ENCODE data around the gene RAB43. TPM values are rescaled to one million over a fixed set of nuclear protein-coding genes. Genes with fewer than 3 reads are reported as not detected.

The RAB43 gene
- polyA plus RNA-seq, 1 donor from 2014 or later: 0.57 TPM

DNA sequence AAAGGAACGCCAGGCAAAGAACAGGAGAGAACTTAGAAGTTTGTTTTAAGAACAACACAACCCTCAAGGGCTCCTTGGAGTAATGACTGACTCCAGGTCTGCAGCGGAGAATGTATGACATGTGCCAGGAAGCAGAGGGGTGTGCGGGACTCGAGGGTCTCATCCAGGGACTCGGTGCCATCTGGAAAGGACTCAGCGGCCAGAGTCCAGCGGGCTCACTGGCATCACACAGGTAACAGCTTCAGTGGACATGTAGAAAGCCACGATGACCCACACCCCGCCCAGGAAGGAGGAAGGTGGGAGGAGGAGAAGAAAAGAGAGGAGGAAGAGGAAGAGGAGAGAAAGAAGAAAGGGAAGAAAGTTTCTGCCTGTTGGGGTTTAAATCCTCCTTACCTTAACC lies 39.6 kb downstream of the RAB43 start:
- Histone ChIP-seq H3K4me3 (ENCODE audit: low read length) (no peak overlapping the region), H3F3A (ENCODE audit: insufficient read depth, low read length, poor library complexity, severe bottlenecking) (no peaks in the 10 kb centered on the region), H3K79me2 (replicated peaks; ENCODE audit: insufficient read depth, low read length) (no peaks in the 10 kb centered on the region), H2AFZ (ENCODE audit: low read depth, low read length) (no peak overlapping the region), H3K27me3 (ENCODE audit: insufficient read depth, low read depth, low read length) (no peaks in the 10 kb centered on the region), H4K20me1 (ENCODE audit: insufficient read depth) (no peaks in the 10 kb centered on the region), H3K36me3 (ENCODE audit: insufficient read depth, low read length) (no peaks in the 10 kb centered on the region), H3K27ac (ENCODE audit: low read length) (no peak overlapping the region), H3K9me2 (ENCODE audit: insufficient read depth, low read length) (no peaks in the 10 kb centered on the region), H3K4me2 (ENCODE audit: low read length) (no peak overlapping the region), H3K9ac (ENCODE audit: low read length) (no peak overlapping the region), H3K9me3 (ENCODE audit: low read length) (no peaks in the 10 kb centered on the region)
- no peak for TF ChIP-seq SMC3 (conservative IDR thresholded peaks at IDR 0.05; ENCODE audit: poor library complexity)

- TF ChIP-seq RAD21 (conservative IDR thresholded peaks at IDR 0.05): no peak
- no peak for TF ChIP-seq EZH2 (IDR thresholded peaks at IDR 0.05; ENCODE audit: borderline replicate concordance, insufficient read depth, low read length, poor library complexity, severe bottlenecking)
- no peak for TF ChIP-seq EP300 (conservative IDR thresholded peaks at IDR 0.05; ENCODE audit: poor library complexity, severe bottlenecking)
- TF ChIP-seq POLR2AphosphoS5 (IDR thresholded peaks at IDR 0.05): no peak
- no peak for TF ChIP-seq TAF1 (IDR thresholded peaks at IDR 0.05; ENCODE audit: low read depth)
- TF ChIP-seq, protein P1, sequence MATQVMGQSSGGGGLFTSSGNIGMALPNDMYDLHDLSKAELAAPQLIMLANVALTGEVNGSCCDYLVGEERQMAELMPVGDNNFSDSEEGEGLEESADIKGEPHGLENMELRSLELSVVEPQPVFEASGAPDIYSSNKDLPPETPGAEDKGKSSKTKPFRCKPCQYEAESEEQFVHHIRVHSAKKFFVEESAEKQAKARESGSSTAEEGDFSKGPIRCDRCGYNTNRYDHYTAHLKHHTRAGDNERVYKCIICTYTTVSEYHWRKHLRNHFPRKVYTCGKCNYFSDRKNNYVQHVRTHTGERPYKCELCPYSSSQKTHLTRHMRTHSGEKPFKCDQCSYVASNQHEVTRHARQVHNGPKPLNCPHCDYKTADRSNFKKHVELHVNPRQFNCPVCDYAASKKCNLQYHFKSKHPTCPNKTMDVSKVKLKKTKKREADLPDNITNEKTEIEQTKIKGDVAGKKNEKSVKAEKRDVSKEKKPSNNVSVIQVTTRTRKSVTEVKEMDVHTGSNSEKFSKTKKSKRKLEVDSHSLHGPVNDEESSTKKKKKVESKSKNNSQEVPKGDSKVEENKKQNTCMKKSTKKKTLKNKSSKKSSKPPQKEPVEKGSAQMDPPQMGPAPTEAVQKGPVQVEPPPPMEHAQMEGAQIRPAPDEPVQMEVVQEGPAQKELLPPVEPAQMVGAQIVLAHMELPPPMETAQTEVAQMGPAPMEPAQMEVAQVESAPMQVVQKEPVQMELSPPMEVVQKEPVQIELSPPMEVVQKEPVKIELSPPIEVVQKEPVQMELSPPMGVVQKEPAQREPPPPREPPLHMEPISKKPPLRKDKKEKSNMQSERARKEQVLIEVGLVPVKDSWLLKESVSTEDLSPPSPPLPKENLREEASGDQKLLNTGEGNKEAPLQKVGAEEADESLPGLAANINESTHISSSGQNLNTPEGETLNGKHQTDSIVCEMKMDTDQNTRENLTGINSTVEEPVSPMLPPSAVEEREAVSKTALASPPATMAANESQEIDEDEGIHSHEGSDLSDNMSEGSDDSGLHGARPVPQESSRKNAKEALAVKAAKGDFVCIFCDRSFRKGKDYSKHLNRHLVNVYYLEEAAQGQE (IDR thresholded peaks at IDR 0.05; ENCODE audit: borderline replicate concordance): no peak
- TF ChIP-seq MXI1 (conservative IDR thresholded peaks at IDR 0.05; ENCODE audit: poor library complexity, severe bottlenecking): no peak
- no peak for TF ChIP-seq SMC3 (conservative IDR thresholded peaks at IDR 0.05; ENCODE audit: poor library complexity)
- TF ChIP-seq, protein P2, sequence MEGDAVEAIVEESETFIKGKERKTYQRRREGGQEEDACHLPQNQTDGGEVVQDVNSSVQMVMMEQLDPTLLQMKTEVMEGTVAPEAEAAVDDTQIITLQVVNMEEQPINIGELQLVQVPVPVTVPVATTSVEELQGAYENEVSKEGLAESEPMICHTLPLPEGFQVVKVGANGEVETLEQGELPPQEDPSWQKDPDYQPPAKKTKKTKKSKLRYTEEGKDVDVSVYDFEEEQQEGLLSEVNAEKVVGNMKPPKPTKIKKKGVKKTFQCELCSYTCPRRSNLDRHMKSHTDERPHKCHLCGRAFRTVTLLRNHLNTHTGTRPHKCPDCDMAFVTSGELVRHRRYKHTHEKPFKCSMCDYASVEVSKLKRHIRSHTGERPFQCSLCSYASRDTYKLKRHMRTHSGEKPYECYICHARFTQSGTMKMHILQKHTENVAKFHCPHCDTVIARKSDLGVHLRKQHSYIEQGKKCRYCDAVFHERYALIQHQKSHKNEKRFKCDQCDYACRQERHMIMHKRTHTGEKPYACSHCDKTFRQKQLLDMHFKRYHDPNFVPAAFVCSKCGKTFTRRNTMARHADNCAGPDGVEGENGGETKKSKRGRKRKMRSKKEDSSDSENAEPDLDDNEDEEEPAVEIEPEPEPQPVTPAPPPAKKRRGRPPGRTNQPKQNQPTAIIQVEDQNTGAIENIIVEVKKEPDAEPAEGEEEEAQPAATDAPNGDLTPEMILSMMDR (IDR thresholded peaks at IDR 0.05; ENCODE audit: poor library complexity, severe bottlenecking): no peak
- Histone ChIP-seq H2AFZ (ENCODE audit: low read depth, low read length) (no peak overlapping the region), H3K9ac (ENCODE audit: low read length) (no peak overlapping the region), H3K4me3 (ENCODE audit: low read length) (no peak overlapping the region), H3K9me3 (ENCODE audit: low read length) (no peaks in the 10 kb centered on the region), H4K20me1 (ENCODE audit: insufficient read depth) (no peaks in the 10 kb centered on the region), H3F3A (ENCODE audit: insufficient read depth, low read length, poor library complexity, severe bottlenecking) (no peaks in the 10 kb centered on the region), H3K4me2 (ENCODE audit: low read length) (no peak overlapping the region), H3K36me3 (ENCODE audit: insufficient read depth, low read length) (no peaks in the 10 kb centered on the region), H3K27me3 (ENCODE audit: insufficient read depth, low read depth, low read length) (no peaks in the 10 kb centered on the region), H3K79me2 (replicated peaks; ENCODE audit: insufficient read depth, low read length) (no peaks in the 10 kb centered on the region), H3K27ac (ENCODE audit: low read length) (no peak overlapping the region), H3K9me2 (ENCODE audit: insufficient read depth, low read length) (no peaks in the 10 kb centered on the region)
Observed at GRCh38 chr3:129081503-129081902, 40.1 kb downstream of the RAB43 start.

DNA sequence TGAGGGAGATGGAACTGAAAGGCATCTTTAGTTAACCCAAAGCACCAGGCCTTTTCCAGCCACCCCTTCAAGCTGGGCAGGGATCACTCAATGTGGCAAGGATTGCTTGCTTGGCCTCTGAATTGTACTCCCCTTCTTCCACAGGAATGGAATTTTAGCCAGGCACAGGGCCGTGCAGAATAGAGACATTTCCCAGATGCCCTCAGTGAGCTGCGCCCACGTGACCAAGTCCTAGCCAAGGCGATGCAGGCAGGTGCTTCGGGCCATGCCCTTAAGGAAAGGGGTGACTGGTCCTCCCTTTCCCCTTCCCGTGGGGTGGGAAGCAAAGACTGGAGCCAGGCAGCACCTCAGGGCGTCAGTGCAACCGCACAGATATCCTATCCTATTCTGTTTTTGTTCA lies 43.1 kb downstream of the RAB43 start:
- TF ChIP-seq, protein P1 (IDR thresholded peaks at IDR 0.05; ENCODE audit: borderline replicate concordance): no peak
- no peak for TF ChIP-seq TAF1 (IDR thresholded peaks at IDR 0.05; ENCODE audit: low read depth)
- TF ChIP-seq RAD21 (conservative IDR thresholded peaks at IDR 0.05): no peak
- TF ChIP-seq, protein P2 (IDR thresholded peaks at IDR 0.05; ENCODE audit: poor library complexity, severe bottlenecking): no peak
- no peak for TF ChIP-seq EZH2 (IDR thresholded peaks at IDR 0.05; ENCODE audit: borderline replicate concordance, insufficient read depth, low read length, poor library complexity, severe bottlenecking)
- TF ChIP-seq EP300 (conservative IDR thresholded peaks at IDR 0.05; ENCODE audit: poor library complexity, severe bottlenecking): no peak
- TF ChIP-seq POLR2AphosphoS5 (IDR thresholded peaks at IDR 0.05): no peak
- TF ChIP-seq MXI1 (conservative IDR thresholded peaks at IDR 0.05; ENCODE audit: poor library complexity, severe bottlenecking): no peak
- no peak for TF ChIP-seq SMC3 (conservative IDR thresholded peaks at IDR 0.05; ENCODE audit: poor library complexity)
- Histone ChIP-seq H3K4me3 (ENCODE audit: low read length) (no peak overlapping the region), H3K9me2 (ENCODE audit: insufficient read depth, low read length) (no peaks in the 10 kb centered on the region), H3K9ac (ENCODE audit: low read length) (no peak overlapping the region), H3K79me2 (replicated peaks; ENCODE audit: insufficient read depth, low read length) (no peaks in the 10 kb centered on the region), H3K9me3 (ENCODE audit: low read length) (no peaks in the 10 kb centered on the region), H3K36me3 (ENCODE audit: insufficient read depth, low read length) (no peaks in the 10 kb centered on the region), H3K27me3 (ENCODE audit: insufficient read depth, low read depth, low read length) (no peaks in the 10 kb centered on the region), H3K4me2 (ENCODE audit: low read length) (no peak overlapping the region), H3F3A (ENCODE audit: insufficient read depth, low read length, poor library complexity, severe bottlenecking) (no peaks in the 10 kb centered on the region), H2AFZ (ENCODE audit: low read depth, low read length) (no peak overlapping the region), H4K20me1 (ENCODE audit: insufficient read depth) (no peaks in the 10 kb centered on the region), H3K27ac (ENCODE audit: low read length) (no peak overlapping the region)
